Activated naive CD4-positive, alpha-beta T cell treated with anti-CD3 and anti-CD28 coated beads, Interleukin-2, amount 10 ng/mL, durations not matched to agents 7 days and 5 days (primary cell): Measurements from ENCODE around the gene RAB13.

Source experiments
- CTCF ChIA-PET: fragments of 350-600 bp; sonication (Branson Sonifier 250); formaldehyde crosslinking; loops from one replicate; lab custom pipeline; 2021; ENCODE audit warnings: antibody characterized with exemption; lab: Charles Lee
- DNase-seq: peaks from one replicate; pipeline ENCODE4 v3.0.0-alpha.2; 2020
- H3K27ac Mint-ChIP-seq: one replicate; pipeline ENCODE4 v1.8.0; 2021; ENCODE audit warnings: mild to moderate bottlenecking, moderate library complexity, mixed read lengths
- H3K27me3 Mint-ChIP-seq: one replicate; pipeline ENCODE4 v1.8.0; 2021; ENCODE audit warnings: mild to moderate bottlenecking, mixed read lengths
- H3K36me3 Mint-ChIP-seq: one replicate; pipeline ENCODE4 v1.8.0; 2021; ENCODE audit warnings: mixed read lengths
- H3K4me1 Mint-ChIP-seq: one replicate; pipeline ENCODE4 v1.8.0; 2021; ENCODE audit warnings: mixed read lengths
- H3K4me3 Mint-ChIP-seq: one replicate; pipeline ENCODE4 v1.8.0; 2021; ENCODE audit warnings: mild to moderate bottlenecking, moderate library complexity, mixed read lengths
- H3K9me3 Mint-ChIP-seq: one replicate; pipeline ENCODE4 v1.8.0; 2021; ENCODE audit warnings: mixed read lengths

RAB13 gene

GRCh38 chr1:153968972-153969371 lies 17.2 kb downstream of the RAB13 start:
- Mint-ChIP-seq H3K4me1 (peaks cover 68% of the 10 kb centered on the region), H3K27ac (peak overlapping the region; percentile 65), H3K27me3 (no peaks in the 10 kb centered on the region), H3K9me3 (no peaks in the 10 kb centered on the region), H3K4me3 (no peak overlapping the region), H3K36me3 (peaks cover 24% of the 10 kb centered on the region)
- CTCF ChIA-PET = interaction anchor here (1.3 to 4.0 kb wide), 2 partner anchors 12 to 16 kb away, joined by 3 to 28 read pairs; partner anchors contain the start of gene RAB13
- DNase-seq = no peak

DNA sequence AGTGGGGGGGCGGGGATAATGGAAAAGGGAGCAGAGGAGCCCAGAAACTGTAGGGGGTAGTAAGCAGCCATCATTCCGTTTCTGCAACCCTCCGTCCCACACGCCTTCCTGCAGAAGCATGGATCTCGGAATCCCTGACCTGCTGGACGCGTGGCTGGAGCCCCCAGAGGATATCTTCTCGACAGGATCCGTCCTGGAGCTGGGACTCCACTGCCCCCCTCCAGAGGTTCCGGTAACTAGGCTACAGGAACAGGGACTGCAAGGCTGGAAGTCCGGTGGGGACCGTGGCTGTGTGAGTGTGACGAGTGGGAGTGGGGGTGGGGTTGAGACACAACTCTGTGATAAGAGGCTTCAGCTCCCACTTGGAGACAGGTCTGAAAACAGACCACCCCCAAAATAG lies 17.7 kb downstream of the RAB13 start:
- peaks cover 70% of the 10 kb centered on the region for H3K4me1 Mint-ChIP-seq
- H3K9me3 Mint-ChIP-seq = no peaks in the 10 kb centered on the region
- peak overlapping the region; percentile 65 for H3K27ac Mint-ChIP-seq
- DNase-seq = no peak
- H3K36me3 Mint-ChIP-seq = peaks cover 22% of the 10 kb centered on the region
- CTCF ChIA-PET = interaction anchor here (1.2 to 4.0 kb wide), 5 partner anchors 9 to 23 kb away, joined by 3 to 28 read pairs (median 8); partner anchors contain the start of genes CRTC2, DENND4B, JTB and RAB13
- no peaks in the 10 kb centered on the region for H3K27me3 Mint-ChIP-seq
- peak overlapping the region; percentile 89 for H3K4me3 Mint-ChIP-seq

- Mint-ChIP-seq H3K27me3 (no peaks in the 10 kb centered on the region), H3K27ac (peak overlapping the region; percentile 94), H3K4me1 (peaks cover 69% of the 10 kb centered on the region), H3K4me3 (peak overlapping the region; percentile 89), H3K36me3 (peaks cover 17% of the 10 kb centered on the region), H3K9me3 (no peaks in the 10 kb centered on the region)
- DNase-seq = no peak
- CTCF ChIA-PET = interaction anchor here (0.6 to 4.0 kb wide), 6 partner anchors 9 to 171 kb away, joined by 3 to 28 read pairs (median 6); partner anchors contain the start of genes CRTC2, DENND4B, JTB and RAB13
Observed at GRCh38 chr1:153968000-153968363, 18.2 kb downstream of the RAB13 start.

GRCh38 chr1:153967107-153967999 lies 18.8 kb downstream of the RAB13 start, which contains the start of gene CREB3L4:
CREB3L4 (plus strand) TSS chr1:153967902; CDS start chr1:153968526, 624 bp downstream.
- CTCF ChIA-PET = interaction anchor here (0.6 to 4.0 kb wide), 7 partner anchors 9 to 170 kb away, joined by 3 to 28 read pairs (median 7); partner anchors contain the start of genes CRTC2, DENND4B, JTB and RAB13
- H3K4me3 Mint-ChIP-seq = peak within 1 kb of the TSS; percentile 89
- H3K4me1 Mint-ChIP-seq = peaks cover 68% of the 10 kb centered on the region
- H3K27me3 Mint-ChIP-seq = no peaks in the 10 kb centered on the region
- peak within 1 kb of the TSS; percentile 94 for H3K27ac Mint-ChIP-seq
- H3K9me3 Mint-ChIP-seq = no peaks in the 10 kb centered on the region
- H3K36me3 Mint-ChIP-seq = peaks cover 13% of the 10 kb centered on the region
- DNase-seq = peak; percentile 92

DNA sequence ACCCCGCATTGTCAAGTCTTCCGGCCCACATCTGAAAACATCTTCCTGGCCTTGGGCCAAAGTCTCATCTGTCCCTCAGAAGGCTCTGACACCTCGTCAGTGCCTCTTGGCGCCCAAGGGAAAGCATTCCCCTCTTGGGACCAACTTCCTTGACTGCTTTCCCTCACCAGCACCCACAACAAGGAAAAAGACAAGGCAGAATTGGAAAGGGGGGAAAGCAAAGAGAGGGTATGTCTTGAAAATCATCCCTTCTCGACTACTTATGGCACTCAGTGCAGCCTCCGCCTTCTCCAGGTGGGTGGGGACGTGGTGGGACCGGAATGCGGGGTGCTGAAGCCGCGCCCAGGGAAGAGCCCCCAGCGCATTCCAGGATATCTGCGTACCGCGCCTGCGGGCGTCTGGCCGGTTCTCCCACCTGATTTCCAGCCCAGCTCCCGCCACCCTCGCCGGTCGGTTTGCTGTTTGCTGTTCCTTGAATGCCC lies 22.2 kb downstream of the RAB13 start:
- H3K36me3 Mint-ChIP-seq = peaks cover 26% of the 10 kb centered on the region
- peaks cover 75% of the 10 kb centered on the region for H3K4me1 Mint-ChIP-seq
- no peaks in the 10 kb centered on the region for H3K27me3 Mint-ChIP-seq
- H3K4me3 Mint-ChIP-seq = peak overlapping the region; percentile 76
- peak overlapping the region; percentile 79 for H3K27ac Mint-ChIP-seq
- CTCF ChIA-PET = interaction anchor here (2.7 kb wide), 1 partner anchor 22 kb away, joined by 8 read pairs; the partner anchor contains the start of gene RAB13
- no peaks in the 10 kb centered on the region for H3K9me3 Mint-ChIP-seq
- no peak for DNase-seq

- peaks cover 28% of the 10 kb centered on the region for H3K36me3 Mint-ChIP-seq
- CTCF ChIA-PET = interaction anchor here (0.7 to 2.9 kb wide), 6 partner anchors 9 to 306 kb away, joined by 3 to 13 read pairs (median 3); partner anchors contain the start of genes DENND4B, JTB and RAB13
- H3K27ac Mint-ChIP-seq = peak within 1 kb of the TSS; percentile 79
- H3K9me3 Mint-ChIP-seq = no peaks in the 10 kb centered on the region
- peak within 1 kb of the TSS; percentile 76 for H3K4me3 Mint-ChIP-seq
- peak; percentile 98 for DNase-seq
- no peaks in the 10 kb centered on the region for H3K27me3 Mint-ChIP-seq
- H3K4me1 Mint-ChIP-seq = peaks cover 72% of the 10 kb centered on the region
Observed at GRCh38 chr1:153963030-153963849, 22.9 kb downstream of the RAB13 start, which contains the start of gene SLC39A1. SLC39A1 (minus strand) TSS chr1:153963537; CDS start chr1:153962715, 822 bp downstream.

- Mint-ChIP-seq H3K4me1 (peaks cover 65% of the 10 kb centered on the region), H3K27ac (peak overlapping the region; percentile 61), H3K27me3 (no peaks in the 10 kb centered on the region), H3K4me3 (peak overlapping the region; percentile 76), H3K36me3 (peaks cover 34% of the 10 kb centered on the region), H3K9me3 (no peaks in the 10 kb centered on the region)
- CTCF ChIA-PET = interaction anchor here (0.6 to 2.9 kb wide), 8 partner anchors 10 to 307 kb away, joined by 3 to 13 read pairs (median 3); partner anchors contain the start of genes DENND4B, JTB and RAB13
- no peak for DNase-seq
Observed at GRCh38 chr1:153962088-153963029, 23.8 kb downstream of the RAB13 start.

DNA sequence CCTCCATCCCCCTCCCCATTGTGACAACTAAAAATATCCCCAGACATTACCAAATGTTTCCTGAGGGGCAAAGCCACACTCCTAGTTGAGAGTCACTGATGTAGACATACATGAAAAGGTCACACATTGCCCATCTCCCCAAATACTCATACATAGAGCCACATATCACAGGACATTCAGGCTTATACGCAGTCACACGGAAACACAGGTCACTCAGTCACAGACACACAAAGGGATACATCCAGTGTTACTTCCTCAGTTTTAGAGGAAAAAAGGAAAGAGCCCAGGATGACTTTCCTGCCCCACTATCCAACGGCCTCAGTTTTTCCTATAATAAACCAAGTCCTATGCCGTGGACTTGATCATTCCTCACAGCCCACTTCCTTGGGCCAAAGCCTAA lies 24.7 kb downstream of the RAB13 start:
- no peak for DNase-seq
- peaks cover 65% of the 10 kb centered on the region for H3K4me1 Mint-ChIP-seq
- peaks cover 28% of the 10 kb centered on the region for H3K36me3 Mint-ChIP-seq
- H3K27me3 Mint-ChIP-seq = no peaks in the 10 kb centered on the region
- no peaks in the 10 kb centered on the region for H3K9me3 Mint-ChIP-seq
- H3K27ac Mint-ChIP-seq = peak overlapping the region; percentile 34
- CTCF ChIA-PET = interaction anchor here (0.8 to 2.9 kb wide), 2 partner anchors 16 to 25 kb away, joined by 3 to 13 read pairs; partner anchors contain the start of gene DENND4B
- peak overlapping the region; percentile 53 for H3K4me3 Mint-ChIP-seq

GRCh38 chr1:153960206-153960605 lies 25.9 kb downstream of the RAB13 start:
- Mint-ChIP-seq H3K27ac (no peak overlapping the region), H3K4me1 (peaks cover 67% of the 10 kb centered on the region), H3K36me3 (peaks cover 25% of the 10 kb centered on the region), H3K4me3 (no peak overlapping the region), H3K27me3 (no peaks in the 10 kb centered on the region), H3K9me3 (no peaks in the 10 kb centered on the region)
- DNase-seq = no peak
- CTCF ChIA-PET = interaction anchor here (1.0 kb wide), 1 partner anchor 20 kb away, joined by 3 read pairs; no protein-coding TSS in a partner anchor

DNA sequence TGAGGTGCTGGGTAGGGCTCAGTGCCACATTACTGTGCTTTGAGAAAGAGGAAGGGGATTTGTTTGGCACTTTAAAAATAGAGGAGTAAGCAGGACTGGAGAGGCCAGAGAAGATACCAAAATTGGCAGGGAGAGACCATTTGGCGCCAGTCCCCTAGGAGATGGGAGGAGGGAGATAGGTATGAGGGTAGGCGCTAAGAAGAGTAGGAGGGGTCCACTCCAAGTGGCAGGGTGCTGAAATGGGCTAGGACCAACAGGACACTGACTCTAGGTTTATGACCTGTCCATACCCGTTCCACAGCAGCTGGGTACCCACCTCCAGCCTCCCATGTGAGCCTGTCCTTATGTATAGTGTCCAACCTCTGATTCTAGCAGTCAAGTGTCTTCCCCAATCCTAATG lies 26.7 kb downstream of the RAB13 start:
- no peak overlapping the region for H3K27ac Mint-ChIP-seq
- no peaks in the 10 kb centered on the region for H3K27me3 Mint-ChIP-seq
- H3K4me3 Mint-ChIP-seq = no peak overlapping the region
- H3K4me1 Mint-ChIP-seq = peaks cover 70% of the 10 kb centered on the region
- CTCF ChIA-PET = interaction anchor here (1.0 kb wide), 1 partner anchor 21 kb away, joined by 3 read pairs; no protein-coding TSS in a partner anchor
- H3K36me3 Mint-ChIP-seq = peaks cover 25% of the 10 kb centered on the region
- H3K9me3 Mint-ChIP-seq = no peaks in the 10 kb centered on the region
- no peak for DNase-seq

DNA sequence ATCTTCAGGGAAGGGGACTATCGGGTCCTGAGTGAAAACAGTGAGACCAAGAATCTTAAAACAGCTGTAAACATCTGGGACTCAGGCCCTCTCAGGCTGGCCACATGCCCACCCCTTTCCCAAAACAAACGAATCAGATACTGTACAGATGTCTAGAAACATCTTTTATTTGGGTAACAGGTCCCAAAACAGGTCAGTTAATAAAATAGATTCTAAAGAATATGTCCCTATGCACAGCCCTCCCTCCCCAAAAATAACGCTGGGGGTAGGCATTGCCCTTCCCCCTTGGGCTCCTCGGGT lies 27.2 kb downstream of the RAB13 start:
- Mint-ChIP-seq H3K27me3 (no peaks in the 10 kb centered on the region), H3K4me3 (peak overlapping the region; percentile 98), H3K27ac (peak overlapping the region; percentile 96), H3K4me1 (peaks cover 70% of the 10 kb centered on the region), H3K36me3 (peaks cover 29% of the 10 kb centered on the region), H3K9me3 (no peaks in the 10 kb centered on the region)
- CTCF ChIA-PET = no interaction called here
- DNase-seq = no peak

DNA sequence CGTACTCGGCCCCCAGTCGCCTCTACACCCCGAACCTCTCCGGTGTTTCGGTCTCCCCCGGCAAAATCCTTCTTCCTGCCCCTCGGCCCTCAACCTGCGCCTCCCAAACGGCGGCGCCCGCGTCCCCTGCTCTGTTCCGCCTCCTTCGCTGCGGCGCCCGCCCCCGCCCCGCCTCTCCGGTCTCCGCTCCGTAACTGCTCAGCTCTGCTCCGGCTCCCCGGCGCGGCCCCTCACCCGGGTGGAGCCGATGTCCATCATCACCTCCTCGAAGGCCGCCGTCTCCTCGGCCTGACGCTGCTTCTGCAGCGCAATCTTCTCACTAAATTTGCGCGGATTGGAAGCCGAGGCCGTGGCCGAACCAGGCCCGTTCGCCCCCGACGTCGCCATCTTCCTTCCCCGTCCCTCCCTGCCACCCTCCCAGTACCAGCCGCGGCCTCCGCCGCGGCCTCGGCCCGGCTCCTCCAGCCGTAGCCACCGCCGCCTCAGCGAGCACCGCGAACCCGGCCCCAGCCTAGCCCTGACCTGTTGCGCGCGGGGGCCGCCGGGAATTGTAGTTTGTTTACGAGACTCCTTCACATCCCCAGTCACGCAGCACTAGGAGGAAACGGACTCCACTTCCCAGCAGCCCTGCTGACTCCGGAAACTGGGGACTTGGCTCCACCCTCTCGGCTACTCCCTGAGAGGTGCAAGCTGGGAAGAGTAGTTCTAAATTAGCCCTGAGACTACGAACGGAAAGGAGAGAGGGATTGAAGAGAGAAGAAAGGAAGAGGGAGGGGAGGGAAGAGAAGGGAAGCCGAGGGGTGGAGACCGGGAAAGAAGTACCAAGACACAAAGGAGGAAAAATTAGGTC lies 27.8 kb downstream of the RAB13 start, which contains the start of gene CRTC2:
CRTC2 (minus strand) TSS at position 502 of the 850 bp plus-strand sequence; CDS start at position 387, 115 bp downstream.
- H3K4me1 Mint-ChIP-seq = peaks cover 70% of the 10 kb centered on the region
- CTCF ChIA-PET = interaction anchor here (0.9 to 2.5 kb wide), 3 partner anchors 9 to 28 kb away, joined by 3 to 10 read pairs (median 6); partner anchors contain the start of genes CREB3L4 and RAB13
- peak within 1 kb of the TSS; percentile 98 for H3K4me3 Mint-ChIP-seq
- H3K27me3 Mint-ChIP-seq = no peaks in the 10 kb centered on the region
- peak within 1 kb of the TSS; percentile 96 for H3K27ac Mint-ChIP-seq
- no peaks in the 10 kb centered on the region for H3K9me3 Mint-ChIP-seq
- H3K36me3 Mint-ChIP-seq = peaks cover 35% of the 10 kb centered on the region
- peak; percentile 99 for DNase-seq
